HG02943 (cell line): ENCODE data around the gene FAM222A.

ENCODE experiments used
- ATAC-seq: cut with Tn5 transposase; IDR thresholded peaks from one replicate; pipeline ENCODE4 v1.9.1; 2021; ENCODE audit warnings: mild to moderate bottlenecking, low read depth, moderate library complexity; ENCODE audit not compliant: unreplicated experiment

The FAM222A gene

GRCh38 chr12:109723311-109723881 is 9.8 kb downstream of the FAM222A start:
- no peak for ATAC-seq

- ATAC-seq: no peak
Observed at GRCh38 chr12:109724321-109724892, 10.8 kb downstream of the FAM222A start.

- ATAC-seq: no peak
Observed at GRCh38 chr12:109725321-109726105, 11.9 kb downstream of the FAM222A start.

GRCh38 chr12:109726106-109726497 is 12.5 kb downstream of the FAM222A start:
- ATAC-seq: no peak

- no peak for ATAC-seq
Observed at GRCh38 chr12:109726511-109727038, 12.9 kb downstream of the FAM222A start.

- no peak for ATAC-seq
Observed at GRCh38 chr12:109727039-109727723, 13.6 kb downstream of the FAM222A start.

GRCh38 chr12:109727746-109728726 is 14.4 kb downstream of the FAM222A start:
- no peak for ATAC-seq

- ATAC-seq: no peak
Observed at GRCh38 chr12:109728921-109729320, 15.3 kb downstream of the FAM222A start.

- ATAC-seq: no peak
Observed at GRCh38 chr12:109729371-109729781, 15.8 kb downstream of the FAM222A start.

GRCh38 chr12:109729801-109730200 is 16.2 kb downstream of the FAM222A start:
- ATAC-seq: no peak

- no peak for ATAC-seq
Observed at GRCh38 chr12:109730306-109731145, 16.9 kb downstream of the FAM222A start.

GRCh38 chr12:109731231-109731731 is 17.7 kb downstream of the FAM222A start:
- no peak for ATAC-seq

- no peak for ATAC-seq
Observed at GRCh38 chr12:109731806-109732205, 18.2 kb downstream of the FAM222A start.

- no peak for ATAC-seq
Observed at GRCh38 chr12:109732321-109733305, 19.0 kb downstream of the FAM222A start.

GRCh38 chr12:109734219-109735000 is 20.8 kb downstream of the FAM222A start:
- ATAC-seq: no peak

GRCh38 chr12:109735051-109735521 is 21.5 kb downstream of the FAM222A start:
- no peak for ATAC-seq
